Keratinocyte (primary cell): ENCODE data around the gene NAALADL2. TPM values are rescaled to one million over a fixed set of nuclear protein-coding genes. Genes with fewer than 3 reads are reported as not detected.
"Not testable (repeated sequence)": the region's sequence is repeated elsewhere in the genome, so short reads cannot be mapped to it uniquely, and the experiment has no call there.

Experiments
- DNase-seq: peaks from one replicate; pipeline ENCODE4 v3.0.0-alpha.2; 2011; ENCODE audit warnings: low read depth, missing footprints, low spot score
- FAIRE-seq: peaks from 2 replicates; lab custom pipeline; 2011; peaks lifted over from hg19 to GRCh38; lab: Jason Lieb, UNC
- H2AFZ ChIP-seq: 2 replicates; pipeline ENCODE4 v1.6.0; 2012; ENCODE audit warnings: low read length, control low read depth, inconsistent platforms; ENCODE audit not compliant: control insufficient read depth
- H3K27ac ChIP-seq: 2 replicates; pipeline ENCODE4 v1.5.1; 2011; ENCODE audit warnings: low read length; ENCODE audit not compliant: control insufficient read depth, insufficient read depth
- H3K27me3 ChIP-seq: 3 replicates; pipeline ENCODE4 v1.6.0; 2011; ENCODE audit warnings: low read length; ENCODE audit not compliant: control insufficient read depth, insufficient read depth; ENCODE audit errors: extremely low read depth
- H3K36me3 ChIP-seq, 2 experiments: 2 replicates in 1 of 2; 3 replicates in 1 of 2; pipeline ENCODE4 v1.5.1; 2011; ENCODE audit warnings: low read length in 2 of 2, mild to moderate bottlenecking in 1 of 2; ENCODE audit not compliant: control insufficient read depth in 2 of 2, insufficient read depth in 2 of 2; ENCODE audit errors: extremely low read depth in 1 of 2
- H3K4me1 ChIP-seq: 3 replicates; pipeline ENCODE4 v1.5.1; 2011; ENCODE audit warnings: low read length; ENCODE audit not compliant: control insufficient read depth, insufficient read depth; ENCODE audit errors: extremely low read depth
- H3K4me2 ChIP-seq: 3 replicates; pipeline ENCODE4 v1.6.0; 2011; ENCODE audit warnings: low read depth, low read length; ENCODE audit not compliant: control insufficient read depth, insufficient read depth; ENCODE audit errors: extremely low read depth
- H3K4me3 ChIP-seq, 3 experiments: fragments of 200-600 bp in 1 of 3; sonication (generic) in 1 of 3; 2 replicates in 2 of 3; 3 replicates in 1 of 3; pipeline ENCODE4 v1.5.1; 2011 to 2016; ENCODE audit warnings: low read length in 3 of 3, mild to moderate bottlenecking in 3 of 3, control low read depth in 2 of 3, inconsistent platforms in 1 of 3, low read depth in 1 of 3, mixed read lengths in 1 of 3, mixed run types in 1 of 3, moderate library complexity in 1 of 3; ENCODE audit not compliant: control insufficient read depth in 2 of 3, insufficient read depth in 2 of 3; ENCODE audit errors: extremely low read depth in 1 of 3
- H3K79me2 ChIP-seq: 2 replicates; pipeline ENCODE4 v1.6.0; 2012; ENCODE audit warnings: low read length; ENCODE audit not compliant: control insufficient read depth, insufficient read depth
- H3K9ac ChIP-seq: 3 replicates; pipeline ENCODE4 v1.6.0; 2011; ENCODE audit warnings: low read length; ENCODE audit not compliant: control insufficient read depth, insufficient read depth; ENCODE audit errors: extremely low read depth
- H3K9me1 ChIP-seq: 3 replicates; pipeline ENCODE4 v1.6.0; 2011; ENCODE audit warnings: low read length; ENCODE audit not compliant: control insufficient read depth, insufficient read depth; ENCODE audit errors: extremely low read depth
- H3K9me3 ChIP-seq: 2 replicates; pipeline ENCODE4 v1.5.1; 2012; ENCODE audit warnings: low read depth, low read length; ENCODE audit not compliant: control insufficient read depth
- H4K20me1 ChIP-seq: 3 replicates; pipeline ENCODE4 v1.6.0; 2011; ENCODE audit warnings: low read length; ENCODE audit not compliant: control insufficient read depth, insufficient read depth; ENCODE audit errors: extremely low read depth
- CTCF ChIP-seq, 3 experiments: IDR thresholded peaks in 1 of 3; conservative IDR thresholded peaks in 1 of 3; optimal IDR thresholded peaks in 1 of 3; 2 replicates in 2 of 3; 3 replicates in 1 of 3; pipeline versions ENCODE3 to v1.5.1; 2011; ENCODE audit warnings: low read length in 3 of 3, mild to moderate bottlenecking in 3 of 3, moderate library complexity in 2 of 3, control low read depth in 1 of 3, inconsistent platforms in 1 of 3; ENCODE audit not compliant: insufficient read depth in 2 of 3; ENCODE audit errors: extremely low read depth in 1 of 3
- EZH2 ChIP-seq: IDR thresholded peaks from one replicate; pipeline ENCODE4 v1.6.1; 2012; ENCODE audit warnings: inconsistent platforms, mild to moderate bottlenecking, low read length, moderate library complexity
- dilution Hi-C: fragments of 300-500 bp; cut with MboI; formaldehyde crosslinking; loops from one replicate; pipeline ENCODE4 v1.7.0; 2020; ENCODE audit warnings: low sequenced_read_pairs; ENCODE audit not compliant: extremely low pct_ligation_motif_present
- polyA plus RNA-seq, 5 experiments: library from polyadenylated mRNA; depleted of rRNA in 3 of 5; stranded (reverse) in 3 of 5; stranded (forward) in 1 of 5; unstranded in 1 of 5; fragments of >200 nt; gene quantifications; 1 replicate in 1 of 5; 2 replicates in 3 of 5; 3 replicates in 1 of 5; pipeline versions ENCODE4 v1.2.1 to v1.2.3, GENCODE V29; 2011 to 2012; ENCODE audit warnings: missing spikeins in 2 of 5, low read depth in 1 of 5, low replicate concordance in 1 of 5

Gene NAALADL2
- polyA plus RNA-seq, 1 donor (not counting 4 experiments of a cell fraction or from before 2014, with no cell fraction given): 0.75 TPM

GRCh38 chr3:175270866-175271265 lies 411.7 kb downstream of the NAALADL2 start:
- H3K4me1 ChIP-seq: peaks cover 23% of the 10 kb centered on the region
- H3K79me2 ChIP-seq: no peaks in the 10 kb centered on the region
- no peak for FAIRE-seq
- no peak overlapping the region for H3K27ac ChIP-seq
- no peaks in the 10 kb centered on the region for H3K9me1 ChIP-seq
- no peak for DNase-seq
- no peaks in the 10 kb centered on the region for H3K36me3 ChIP-seq
- no peak overlapping the region for H3K9ac ChIP-seq
- H3K27me3 ChIP-seq: no peaks in the 10 kb centered on the region
- H3K4me3 ChIP-seq: no peak overlapping the region
- H4K20me1 ChIP-seq: no peaks in the 10 kb centered on the region
- peak overlapping the region; percentile 57 for H3K4me2 ChIP-seq
- TF ChIP-seq EZH2: no peak
- TF ChIP-seq CTCF (optimal IDR thresholded peaks at IDR 0.05 in 1 of 3, IDR thresholded peaks at IDR 0.05 in 1 of 3, conservative IDR thresholded peaks at IDR 0.05 in 1 of 3; ENCODE audit: extremely low read depth in 1 of 3, insufficient read depth in 2 of 3, low read length in 3 of 3): no peak
- dilution Hi-C loops: no loop called here
- no peaks in the 10 kb centered on the region for H3K9me3 ChIP-seq
- H2AFZ ChIP-seq: no peak overlapping the region

- peaks cover 20% of the 10 kb centered on the region for H3K4me1 ChIP-seq
- H3K9me1 ChIP-seq, FAIRE-seq, H3K9ac ChIP-seq, H3K4me2 ChIP-seq, dilution Hi-C loops, H4K20me1 ChIP-seq, H3K9me3 ChIP-seq, H2AFZ ChIP-seq, H3K27ac ChIP-seq, H3K27me3 ChIP-seq, DNase-seq, H3K4me3 ChIP-seq, H3K79me2 ChIP-seq, H3K36me3 ChIP-seq: not testable (repeated sequence)
These were observed 412.3 kb downstream of the NAALADL2 start for GRCh38 chr3:175271465-175271864.

GRCh38 chr3:175272392-175272791 lies 413.3 kb downstream of the NAALADL2 start:
- no peak for DNase-seq
- H2AFZ ChIP-seq: no peak overlapping the region
- H3K27ac ChIP-seq: no peak overlapping the region
- H3K4me3 ChIP-seq: no peak overlapping the region
- TF ChIP-seq EZH2: no peak
- TF ChIP-seq CTCF (optimal IDR thresholded peaks at IDR 0.05 in 1 of 3, IDR thresholded peaks at IDR 0.05 in 1 of 3, conservative IDR thresholded peaks at IDR 0.05 in 1 of 3; ENCODE audit: extremely low read depth in 1 of 3, insufficient read depth in 2 of 3, low read length in 3 of 3): no peak
- no peaks in the 10 kb centered on the region for H3K36me3 ChIP-seq
- H3K4me1 ChIP-seq: peaks cover 11% of the 10 kb centered on the region
- H3K9me3 ChIP-seq: no peaks in the 10 kb centered on the region
- no peaks in the 10 kb centered on the region for H4K20me1 ChIP-seq
- no peaks in the 10 kb centered on the region for H3K27me3 ChIP-seq
- H3K9ac ChIP-seq: no peak overlapping the region
- no peak for FAIRE-seq
- dilution Hi-C loops: no loop called here
- no peaks in the 10 kb centered on the region for H3K9me1 ChIP-seq
- H3K79me2 ChIP-seq: no peaks in the 10 kb centered on the region
- no peak overlapping the region for H3K4me2 ChIP-seq
